Myocyte (in vitro differentiated cells): ENCODE data around the gene FAM156A. TPM values are rescaled to one million over a fixed set of nuclear protein-coding genes. Genes with fewer than 3 reads are reported as not detected.
"Not testable (repeated sequence)": the region's sequence is repeated elsewhere in the genome, so short reads cannot be mapped to it uniquely, and the experiment has no call there.

Experiments
- DNase-seq: peaks from one replicate; pipeline ENCODE4 v3.0.0-alpha.2; 2012; ENCODE audit warnings: low read depth
- total RNA-seq: library from RNA; depleted of rRNA; stranded (reverse); fragments of >200 nt; gene quantifications from 2 replicates; pipeline ENCODE4 v1.2.3, GENCODE V29; 2014

FAM156A gene
- total RNA-seq, 1 donor from 2014 or later, result 16.7 TPM

DNA sequence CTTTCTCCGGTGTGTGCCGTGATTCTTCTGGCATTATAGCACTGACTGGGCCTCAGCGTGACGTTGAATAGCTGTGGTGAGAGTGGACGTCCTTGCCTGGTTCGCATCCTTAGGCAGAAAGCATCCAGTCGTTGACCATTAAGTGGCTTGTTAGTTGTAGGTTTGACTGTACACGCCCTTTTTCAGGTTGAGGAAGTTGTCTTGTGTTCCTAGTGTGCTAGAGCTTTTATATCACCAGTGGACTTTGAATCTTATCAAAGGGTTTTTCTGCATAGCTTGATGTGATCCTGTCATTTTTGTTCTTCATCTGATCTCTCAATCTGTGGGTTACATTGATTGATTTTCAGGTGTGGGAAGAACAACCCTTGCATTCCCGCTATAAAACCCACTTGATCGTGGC, 52.8 kb downstream of the FAM156A start:
- not testable (repeated sequence) for DNase-seq

Other genes with a start within 250 kb of the FAM156A start
- not detected in 2 replicates for gene SSX2B, start 207.3 kb downstream of the FAM156A start, total RNA-seq
- gene SPANXN5, start 161.1 kb downstream of the FAM156A start, total RNA-seq, result not detected in 2 replicates
- gene XAGE5, start 147.2 kb downstream of the FAM156A start, total RNA-seq, result not detected in 2 replicates
- not detected in 2 replicates for gene XAGE3, start 90.4 kb downstream of the FAM156A start, total RNA-seq
- gene FAM156B, start 61.2 kb downstream of the FAM156A start, total RNA-seq, result 19.3 and 22.8 TPM in 2 replicates
- 2.2 and 2.5 TPM in 2 replicates for gene GPR173, start 90.3 kb upstream of the FAM156A start, total RNA-seq
- 14.5 and 19.9 TPM in 2 replicates for gene TSPYL2, start 123.8 kb upstream of the FAM156A start, total RNA-seq
- gene KANTR, start 135.6 kb upstream of the FAM156A start, total RNA-seq, result 3.3 and 4.2 TPM in 2 replicates